Breast epithelium (tissue), 4 donors: ENCODE measurements around the gene CDCA3. TPM values are rescaled to one million over a fixed set of nuclear protein-coding genes. Genes with fewer than 3 reads are reported as not detected.
"Not testable (repeated sequence)": the region's sequence is repeated elsewhere in the genome, so short reads cannot be mapped to it uniquely, and the experiment has no call there.

Experiments
- DNase-seq, 2 donors: peaks; one replicate each; pipeline ENCODE4 v3.0.0-alpha.2; 2019; ENCODE audit warnings: low spot score in 2 of 2
- H3K27ac ChIP-seq, 2 donors: fragments of 200-600 bp; sonication (generic) in 1 of 2; one replicate each; pipeline ENCODE4 v1.5.1; 2016 to 2019; ENCODE audit warnings: mild to moderate bottlenecking in 1 of 2
- H3K27me3 ChIP-seq, 2 donors: fragments of 200-600 bp; sonication (generic) in 1 of 2; one replicate each; pipeline versions ENCODE4 v1.5.1 to v1.6.0; 2017 to 2019; ENCODE audit warnings: control low read depth in 1 of 2, mild to moderate bottlenecking in 1 of 2
- H3K36me3 ChIP-seq: fragments of 200-600 bp; one replicate; pipeline ENCODE4 v1.5.1; 2019
- H3K4me1 ChIP-seq, 2 donors: fragments of 200-600 bp; sonication (generic); one replicate each; pipeline ENCODE4 v1.5.1; 2016 to 2019; ENCODE audit warnings: control low read depth in 1 of 2
- H3K4me3 ChIP-seq, 3 donors: fragments of 200-600 bp; sonication (generic); 1 replicate in 2 of 3; 2 replicates in 1 of 3; pipeline ENCODE4 v1.5.1; 2016 to 2019; ENCODE audit warnings: mild to moderate bottlenecking in 3 of 3, moderate library complexity in 2 of 3
- H3K9me3 ChIP-seq, 2 donors: fragments of 200-600 bp; sonication (generic) in 1 of 2; one replicate each; pipeline ENCODE4 v1.5.1; 2016 to 2019; ENCODE audit warnings: control low read depth in 1 of 2
- CTCF ChIP-seq, 3 donors: fragments of 450-650 bp; IDR thresholded peaks; one replicate each; pipeline ENCODE4 v1.5.1; 2016 to 2017; ENCODE audit warnings: antibody characterized with exemption in 3 of 3, mild to moderate bottlenecking in 3 of 3, moderate library complexity in 3 of 3
- POLR2A ChIP-seq: fragments of 450-650 bp; IDR thresholded peaks from one replicate; pipeline ENCODE4 v1.6.1; 2016; ENCODE audit warnings: antibody characterized with exemption, mild to moderate bottlenecking, moderate library complexity
- POLR2AphosphoS5 ChIP-seq, 3 donors: sonication (generic); formaldehyde crosslinking; IDR thresholded peaks; one replicate each; pipeline ENCODE4 v1.6.1; 2017; ENCODE audit warnings: antibody characterized with exemption in 3 of 3
- intact Hi-C: fragments of 100-400 bp; cut with DNase I; formaldehyde crosslinking; loops from one replicate; pipeline ENCODE4 v1.15.1; 2023; ENCODE audit warnings: low total_unique reads
- total RNA-seq, 3 donors: library from RNA; depleted of rRNA; stranded (reverse); fragments of >200 nt; gene quantifications; one replicate each; pipeline ENCODE4 v1.1.0, GENCODE V29; 2016

CDCA3 gene
- total RNA-seq, 3 donors from 2014 or later = 0.33 to 3.0 (median 1.8) TPM

- H3K27ac ChIP-seq = no peak overlapping the region
- H3K9me3 ChIP-seq = no peaks in the 10 kb centered on the region
- H3K4me1 ChIP-seq = peaks cover 0 to 3% of the 10 kb centered on the region in 2 donors
- intact Hi-C loops = no loop called here
- no peak for DNase-seq
- no peaks in the 10 kb centered on the region for H3K36me3 ChIP-seq
- TF ChIP-seq CTCF (IDR thresholded peaks at IDR 0.05) (no peak), POLR2AphosphoS5 (IDR thresholded peaks at IDR 0.05) (no peak)
- H3K27me3 ChIP-seq = no peaks in the 10 kb centered on the region
- H3K4me3 ChIP-seq = no peak overlapping the region
Measured at GRCh38 chr12:6888360-6888759, 37.3 kb upstream of the CDCA3 start.

- H3K36me3 ChIP-seq = no peaks in the 10 kb centered on the region
- peak overlapping the region in 1 of 2 donors; percentile 17 for H3K27ac ChIP-seq
- no peak for TF ChIP-seq CTCF (IDR thresholded peaks at IDR 0.05)
- TF ChIP-seq POLR2AphosphoS5 (IDR thresholded peaks at IDR 0.05) = no peak
- no peak for TF ChIP-seq POLR2A
- DNase-seq = no peak
- no peaks in the 10 kb centered on the region for H3K27me3 ChIP-seq
- intact Hi-C loops = no loop called here
- no peaks in the 10 kb centered on the region for H3K9me3 ChIP-seq
- H3K4me3 ChIP-seq = no peak overlapping the region
- H3K4me1 ChIP-seq = peaks cover 0 to 3% of the 10 kb centered on the region in 2 donors
Measured at GRCh38 chr12:6887460-6887859, 36.4 kb upstream of the CDCA3 start.

- intact Hi-C loops, H3K36me3 ChIP-seq, H3K9me3 ChIP-seq, H3K4me3 ChIP-seq, H3K27me3 ChIP-seq, DNase-seq, H3K4me1 ChIP-seq, H3K27ac ChIP-seq: not testable (repeated sequence)
Measured at GRCh38 chr12:6886206-6886999, 35.3 kb upstream of the CDCA3 start.

- H3K4me3 ChIP-seq = no peak overlapping the region
- H3K27me3 ChIP-seq = no peaks in the 10 kb centered on the region
- no peaks in the 10 kb centered on the region for H3K4me1 ChIP-seq
- no peak overlapping the region for H3K27ac ChIP-seq
- H3K9me3 ChIP-seq = no peaks in the 10 kb centered on the region
- intact Hi-C loops = no loop called here
- H3K36me3 ChIP-seq = no peaks in the 10 kb centered on the region
- no peak for DNase-seq
- TF ChIP-seq CTCF (IDR thresholded peaks at IDR 0.05) (no peak), POLR2A (no peak), POLR2AphosphoS5 (IDR thresholded peaks at IDR 0.05) (no peak)
Measured at GRCh38 chr12:6884539-6884938, 33.5 kb upstream of the CDCA3 start.

GRCh38 chr12:6883683-6884082, 32.6 kb upstream of the CDCA3 start:
- Histone ChIP-seq H3K27ac (no peak overlapping the region), H3K27me3 (no peaks in the 10 kb centered on the region), H3K9me3 (no peaks in the 10 kb centered on the region), H3K4me1 (no peaks in the 10 kb centered on the region), H3K36me3 (no peaks in the 10 kb centered on the region), H3K4me3 (no peak overlapping the region)
- TF ChIP-seq POLR2AphosphoS5 (IDR thresholded peaks at IDR 0.05) (no peak), POLR2A (no peak), CTCF (IDR thresholded peaks at IDR 0.05) (no peak)
- DNase-seq = no peak
- intact Hi-C loops = no loop called here
